HG03432 (cell line): ENCODE results near the gene ALG10.
"Not testable (repeated sequence)": the region's sequence is repeated elsewhere in the genome, so short reads cannot be mapped to it uniquely, and the experiment has no call there.

Experiments
- ATAC-seq: cut with Tn5 transposase; IDR thresholded peaks from one replicate; pipeline ENCODE4 v1.9.1; 2021; ENCODE audit warnings: mild to moderate bottlenecking, moderate library complexity; ENCODE audit not compliant: unreplicated experiment

Gene ALG10, protein sequence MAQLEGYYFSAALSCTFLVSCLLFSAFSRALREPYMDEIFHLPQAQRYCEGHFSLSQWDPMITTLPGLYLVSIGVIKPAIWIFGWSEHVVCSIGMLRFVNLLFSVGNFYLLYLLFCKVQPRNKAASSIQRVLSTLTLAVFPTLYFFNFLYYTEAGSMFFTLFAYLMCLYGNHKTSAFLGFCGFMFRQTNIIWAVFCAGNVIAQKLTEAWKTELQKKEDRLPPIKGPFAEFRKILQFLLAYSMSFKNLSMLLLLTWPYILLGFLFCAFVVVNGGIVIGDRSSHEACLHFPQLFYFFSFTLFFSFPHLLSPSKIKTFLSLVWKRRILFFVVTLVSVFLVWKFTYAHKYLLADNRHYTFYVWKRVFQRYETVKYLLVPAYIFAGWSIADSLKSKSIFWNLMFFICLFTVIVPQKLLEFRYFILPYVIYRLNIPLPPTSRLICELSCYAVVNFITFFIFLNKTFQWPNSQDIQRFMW

DNA sequence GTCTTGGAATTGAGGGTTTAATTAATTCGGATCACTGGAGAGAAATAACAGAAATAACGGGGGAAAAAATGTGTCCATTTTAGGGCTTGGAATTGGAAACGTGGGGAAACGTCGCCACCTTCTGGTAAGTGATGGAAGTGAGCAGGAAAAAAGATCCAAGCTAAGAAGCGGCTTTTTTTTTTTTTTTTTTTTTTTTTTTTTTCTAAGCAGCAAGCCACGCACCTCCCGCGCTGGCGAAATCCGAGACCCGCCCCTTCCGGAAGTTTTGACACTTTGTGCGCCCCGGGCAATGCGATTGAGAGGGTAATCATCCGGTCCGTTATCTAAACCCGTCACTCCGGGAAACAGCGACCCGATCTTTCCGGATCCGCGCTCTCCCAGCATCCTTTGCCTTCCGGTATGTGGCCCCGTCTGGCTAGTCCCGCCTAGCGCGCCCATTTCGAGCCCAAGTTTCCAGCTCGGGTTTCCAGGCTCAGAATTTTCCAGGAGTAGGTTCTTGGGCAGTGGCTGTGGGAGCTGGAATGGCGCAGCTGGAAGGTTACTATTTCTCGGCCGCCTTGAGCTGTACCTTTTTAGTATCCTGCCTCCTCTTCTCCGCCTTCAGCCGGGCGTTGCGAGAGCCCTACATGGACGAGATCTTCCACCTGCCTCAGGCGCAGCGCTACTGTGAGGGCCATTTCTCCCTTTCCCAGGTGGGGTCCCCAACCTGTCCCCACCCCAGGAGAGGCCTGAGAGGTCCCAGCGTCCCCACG is at the start of gene ALG10:
ALG10 (plus strand) TSS at position 418 of the 752 bp plus-strand sequence; CDS start at position 522, 104 bp downstream.
- ATAC-seq, result peak; percentile 100

DNA sequence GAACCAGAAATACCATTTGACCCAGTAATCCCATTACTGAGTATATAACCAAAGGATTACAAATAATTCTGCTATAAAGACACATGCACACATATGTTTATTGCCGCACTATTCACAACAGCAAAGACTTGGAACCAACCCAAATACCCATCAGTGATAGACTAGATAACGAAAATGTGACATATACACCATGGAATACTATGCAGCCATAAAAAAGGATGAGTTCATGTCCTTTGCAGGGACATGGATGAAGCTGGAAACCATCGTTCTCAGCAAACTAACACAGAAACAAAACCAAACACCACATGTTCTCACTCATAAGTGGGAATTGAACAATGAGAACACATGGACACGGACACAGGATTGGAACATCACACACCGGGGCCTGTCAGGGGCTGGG is 49.4 kb upstream of the ALG10 start:
- ATAC-seq, result not testable (repeated sequence)

DNA sequence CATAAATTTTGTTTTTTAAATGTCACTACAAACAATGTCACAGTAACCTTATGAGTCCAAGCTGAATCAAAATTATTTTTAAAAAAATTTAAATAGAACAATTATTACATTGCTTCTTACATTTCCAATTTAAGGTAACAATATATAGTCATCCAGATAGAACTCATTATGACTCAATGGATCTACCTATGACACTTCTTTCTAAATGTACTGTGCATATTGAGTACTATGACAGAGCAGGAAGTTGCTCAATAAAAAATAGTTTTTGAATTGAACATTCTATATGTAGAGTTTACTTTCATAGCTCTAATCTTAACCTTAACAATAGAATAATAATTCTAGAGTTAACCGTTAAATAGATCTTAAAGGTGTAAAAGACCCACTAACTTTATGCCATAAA is 44.4 kb upstream of the ALG10 start:
- no peak for ATAC-seq

DNA sequence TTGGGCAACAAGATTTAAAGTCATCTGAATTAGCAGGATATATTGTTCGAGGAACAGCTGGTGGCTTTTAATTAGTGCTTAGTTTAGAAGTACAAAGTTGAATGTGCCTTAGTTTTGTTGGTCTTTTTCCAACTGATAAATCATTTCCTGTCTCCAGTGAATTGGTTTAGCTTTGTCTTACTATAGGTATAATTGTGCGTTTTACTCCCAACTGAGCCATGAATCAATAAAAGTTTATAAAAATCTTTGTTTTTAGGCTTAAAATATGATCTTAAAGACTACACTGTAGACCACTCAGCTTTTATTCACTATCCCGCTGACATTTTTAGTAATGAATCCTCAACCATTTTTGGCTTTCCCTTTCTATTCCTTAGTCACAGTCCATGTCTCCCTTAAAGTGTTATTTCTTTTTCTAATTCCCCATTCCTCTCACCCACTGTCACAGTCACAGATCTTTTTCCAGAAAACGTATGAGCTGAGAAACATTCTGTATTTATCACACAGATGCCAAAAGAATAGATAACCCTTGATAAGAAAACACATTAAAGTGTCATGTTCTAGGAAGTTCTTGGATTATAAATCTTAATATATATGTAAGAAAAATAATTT is 34.0 kb upstream of the ALG10 start:
- ATAC-seq, result no peak

DNA sequence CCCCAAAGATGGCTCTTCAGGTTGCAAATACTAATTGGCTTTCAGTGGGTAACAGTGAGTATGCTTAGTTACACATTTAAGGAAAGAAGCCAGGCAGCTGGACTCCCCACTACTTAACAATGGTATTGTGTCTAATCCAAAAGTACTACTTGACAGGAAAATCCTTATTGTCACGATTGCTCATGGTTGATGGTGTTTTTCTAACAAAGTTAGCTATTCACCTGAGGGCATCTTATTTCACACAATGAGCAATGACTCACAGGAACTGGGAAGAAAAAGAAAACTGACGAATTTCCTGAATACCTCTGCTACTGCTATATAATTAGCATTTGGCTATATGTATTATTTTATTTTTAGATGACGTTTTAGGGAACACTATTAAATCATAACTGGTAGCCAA is 33.4 kb upstream of the ALG10 start:
- no peak for ATAC-seq

DNA sequence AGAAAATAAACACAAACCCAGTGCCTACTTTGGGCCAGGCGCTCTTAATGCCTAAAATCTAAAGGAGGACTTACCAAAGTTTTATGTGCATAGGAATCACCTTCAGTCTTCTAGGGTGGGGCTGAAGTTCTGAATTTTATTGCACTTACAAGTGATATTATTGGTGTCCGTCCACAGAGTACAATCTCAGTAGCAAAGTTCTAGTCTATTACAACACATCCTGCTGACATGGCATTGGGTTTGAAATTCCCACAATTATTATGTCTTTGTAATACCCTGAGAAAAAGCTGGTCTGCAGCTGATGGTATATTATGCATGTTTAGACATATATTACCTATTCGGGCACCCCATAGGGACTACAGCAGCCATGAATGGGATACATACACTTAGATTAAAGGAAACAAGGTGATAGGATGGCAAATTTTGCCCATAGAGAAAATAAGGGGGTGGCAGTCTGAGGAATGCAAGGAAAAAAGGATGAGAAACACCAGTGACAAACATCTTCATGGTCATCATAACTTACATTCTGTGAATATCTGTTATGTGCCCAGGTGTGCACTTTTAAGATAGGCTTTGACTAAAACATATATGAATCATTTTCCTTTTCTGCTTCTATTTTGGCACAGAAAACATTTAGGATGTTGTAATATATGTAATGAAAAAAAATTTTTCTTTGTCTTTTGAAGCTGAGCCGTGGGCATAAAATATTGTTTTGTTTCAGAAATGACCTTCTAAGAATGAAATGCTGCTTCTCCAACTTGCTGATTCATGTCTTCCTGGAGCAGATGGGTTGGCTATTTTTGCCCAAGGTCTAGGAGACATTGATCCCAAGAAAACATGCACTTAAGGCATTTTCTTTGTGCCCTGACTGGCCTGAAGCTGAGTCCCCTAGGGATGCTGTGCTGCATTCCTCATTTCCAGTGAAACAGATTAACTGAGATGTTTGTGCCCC is 27.2 kb upstream of the ALG10 start:
- no peak for ATAC-seq

DNA sequence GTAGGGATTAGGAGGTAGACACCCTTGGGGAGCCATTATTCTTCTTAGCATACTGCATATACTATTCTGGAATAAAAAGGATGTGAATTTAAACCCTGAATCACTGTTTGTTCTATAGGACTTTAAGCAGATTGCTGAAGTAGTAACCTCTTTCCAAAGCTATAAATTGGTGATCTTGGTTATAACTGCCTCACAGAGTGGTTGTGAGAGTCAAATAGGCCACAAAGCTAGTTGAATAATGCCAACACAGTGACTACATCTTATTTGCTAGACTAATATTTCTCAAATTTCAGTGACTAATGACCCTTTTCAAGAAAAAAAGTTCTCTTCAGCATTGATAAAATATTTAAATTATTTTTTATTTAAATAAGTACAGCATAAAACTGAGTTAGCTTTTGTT is 13.5 kb upstream of the ALG10 start:
- not testable (repeated sequence) for ATAC-seq

DNA sequence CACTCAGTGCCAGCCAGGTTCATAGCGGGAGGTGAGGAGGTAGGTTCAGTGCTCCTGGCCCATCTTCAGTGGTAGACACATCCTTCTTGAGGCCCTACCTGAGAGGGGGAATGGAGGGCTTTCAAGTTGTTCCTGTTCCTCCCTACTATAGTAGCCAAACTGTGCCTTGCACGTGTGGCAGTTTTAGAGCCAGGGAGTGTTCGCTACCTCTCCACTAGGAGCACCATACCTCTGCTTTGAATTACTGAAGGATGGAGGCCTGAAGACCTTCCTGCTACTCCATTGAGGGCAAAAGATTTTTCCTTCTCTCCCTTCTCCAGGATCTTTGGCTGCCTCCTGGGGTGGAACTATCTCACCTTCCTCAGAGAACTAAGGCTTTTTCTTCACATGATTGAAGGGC is 5.9 kb upstream of the ALG10 start:
- ATAC-seq, result no peak

DNA sequence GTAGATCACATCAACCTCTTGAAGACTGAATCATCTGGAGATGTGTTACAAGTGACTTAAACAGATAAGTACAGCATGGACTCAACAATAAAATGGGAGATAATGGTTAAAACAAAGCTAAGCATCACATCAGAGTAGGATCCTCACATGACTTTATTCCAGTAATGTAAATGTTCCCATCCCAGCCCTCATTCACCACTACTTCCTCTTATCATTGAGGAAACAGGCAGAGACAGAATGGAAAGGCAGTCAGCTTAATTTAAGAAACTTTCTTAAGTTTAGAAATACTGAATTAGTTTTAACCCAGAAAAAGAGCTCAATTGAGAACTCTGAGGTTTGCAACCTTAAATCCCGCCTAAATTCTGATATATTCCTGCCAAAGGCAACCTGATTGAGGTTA is 1.2 kb upstream of the ALG10 start:
- ATAC-seq, result no peak

DNA sequence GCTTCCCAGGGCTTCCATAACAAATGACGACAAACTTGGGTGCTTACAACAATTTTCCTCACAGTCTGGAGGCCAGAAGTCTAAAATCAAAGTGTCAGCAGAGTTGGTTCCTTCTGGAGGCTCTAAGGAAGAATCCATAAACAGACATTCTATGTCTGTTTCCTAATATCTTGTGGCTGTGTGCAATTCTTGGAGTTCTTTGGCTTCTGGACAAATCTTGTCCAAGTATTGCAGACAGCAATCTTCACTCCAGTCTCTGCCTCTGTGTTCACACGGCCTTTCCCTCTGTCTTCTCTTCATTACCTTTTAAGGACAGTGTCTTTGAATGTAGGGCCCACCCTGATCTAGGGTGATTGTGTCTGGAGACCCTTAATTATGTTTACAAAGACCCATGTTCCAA is 5.4 kb downstream of the ALG10 start:
- not testable (repeated sequence) for ATAC-seq

DNA sequence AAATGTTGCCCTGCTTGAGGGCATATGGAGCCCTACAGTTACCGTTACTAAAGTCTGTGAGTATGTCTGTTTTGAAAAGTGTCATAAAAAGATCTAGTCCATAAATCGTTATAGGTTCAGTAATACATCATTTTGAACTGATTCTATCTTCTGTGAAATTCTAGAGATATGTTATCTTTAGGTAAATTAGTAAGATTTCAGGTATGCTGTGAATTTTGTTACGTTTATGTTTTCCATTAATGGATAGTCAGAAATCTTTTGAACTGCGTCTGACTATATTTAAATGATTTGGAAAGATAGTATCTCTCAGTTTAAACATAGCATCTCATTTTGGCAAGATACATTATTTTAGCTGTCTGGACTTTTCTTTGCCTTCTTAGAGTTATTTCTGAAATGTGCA is 8.3 kb downstream of the ALG10 start:
- no peak for ATAC-seq

DNA sequence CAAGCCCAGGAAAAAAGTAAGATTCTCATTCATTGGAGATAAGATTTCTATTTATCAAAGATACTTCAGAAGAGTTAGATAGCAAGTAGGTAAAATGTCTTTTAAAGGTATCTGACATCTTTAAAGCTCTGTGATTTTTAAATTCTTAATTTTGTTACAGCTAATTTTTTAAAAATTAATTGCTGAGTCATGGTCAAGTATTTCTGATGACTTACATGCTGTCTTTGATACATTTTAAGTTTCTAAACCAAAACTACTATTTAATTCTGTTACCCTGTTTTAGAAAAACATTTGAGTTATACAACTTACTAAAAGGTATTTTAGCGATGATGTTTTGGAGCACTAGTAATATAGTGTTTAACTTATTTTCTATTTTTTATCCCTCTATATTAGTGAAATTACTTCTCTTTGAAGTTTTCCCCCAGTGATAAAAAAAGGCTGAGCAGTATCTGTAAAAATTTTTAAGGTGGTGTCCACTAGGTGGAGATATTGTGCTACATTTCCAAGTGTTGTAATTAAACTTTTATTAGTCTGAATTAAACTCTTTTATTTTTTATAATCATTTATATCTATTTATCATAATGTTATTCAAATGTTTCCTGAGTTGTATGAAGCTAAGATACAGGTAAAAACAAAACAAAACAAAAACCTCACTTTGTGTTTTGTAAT is 11.5 kb downstream of the ALG10 start:
- peak; percentile 49 for ATAC-seq

DNA sequence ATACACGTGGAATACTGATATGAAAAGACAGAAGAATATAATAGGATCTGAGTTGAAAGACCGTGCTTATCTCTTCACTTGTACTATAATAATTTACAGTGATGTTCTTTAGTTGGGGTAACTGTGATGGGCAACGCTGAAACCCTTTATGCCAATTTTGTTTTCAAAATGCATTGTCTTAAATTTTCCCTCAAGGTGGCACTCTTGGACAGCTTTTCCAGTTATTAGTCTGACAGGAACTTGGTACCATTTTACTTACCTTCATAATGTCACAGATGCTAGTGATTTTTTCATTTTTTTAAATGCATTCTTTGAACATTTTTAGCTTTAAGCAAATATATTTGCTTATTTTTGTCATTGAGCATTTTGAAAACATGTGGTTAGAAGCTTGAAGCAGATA is 16.1 kb downstream of the ALG10 start:
- ATAC-seq, result not testable (repeated sequence)

DNA sequence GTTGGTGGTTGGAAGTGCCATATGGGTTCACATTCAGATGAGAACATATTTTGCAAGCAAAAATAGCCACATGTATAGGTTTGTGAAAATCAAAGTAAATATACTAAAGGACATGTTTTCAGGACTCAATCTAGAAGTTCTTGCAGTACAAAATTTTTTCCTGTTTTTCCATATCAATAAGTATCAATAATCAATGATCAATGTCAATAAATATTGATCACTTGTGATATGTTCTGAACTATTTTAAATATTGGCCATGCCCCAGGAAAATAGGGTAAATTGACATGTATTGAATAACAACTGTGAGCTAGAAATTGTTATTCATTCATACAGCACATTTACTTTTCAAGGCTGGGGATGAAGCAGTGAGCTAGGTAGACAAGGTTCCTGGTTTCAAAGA is 24.3 kb downstream of the ALG10 start:
- no peak for ATAC-seq

DNA sequence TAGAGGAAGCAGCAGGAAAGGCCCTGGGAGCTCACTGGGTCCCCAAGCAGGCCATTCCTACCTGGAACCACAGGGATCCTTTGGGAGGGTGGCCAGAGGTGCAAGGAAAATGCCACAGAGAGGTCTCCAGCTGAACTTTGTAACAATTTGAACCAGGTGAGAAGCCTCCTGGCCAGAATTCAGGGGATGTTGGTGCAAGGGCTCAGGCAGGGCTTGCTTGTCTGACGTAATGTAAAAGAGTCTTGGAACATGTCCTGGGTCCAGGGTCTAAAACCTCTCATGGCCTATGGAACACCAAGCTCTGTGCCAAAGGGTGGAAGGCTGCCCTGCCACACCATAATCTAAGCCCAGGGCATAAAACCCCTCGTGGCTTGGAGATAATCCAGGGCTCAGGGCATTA is 25.6 kb downstream of the ALG10 start:
- ATAC-seq, result not testable (repeated sequence)

DNA sequence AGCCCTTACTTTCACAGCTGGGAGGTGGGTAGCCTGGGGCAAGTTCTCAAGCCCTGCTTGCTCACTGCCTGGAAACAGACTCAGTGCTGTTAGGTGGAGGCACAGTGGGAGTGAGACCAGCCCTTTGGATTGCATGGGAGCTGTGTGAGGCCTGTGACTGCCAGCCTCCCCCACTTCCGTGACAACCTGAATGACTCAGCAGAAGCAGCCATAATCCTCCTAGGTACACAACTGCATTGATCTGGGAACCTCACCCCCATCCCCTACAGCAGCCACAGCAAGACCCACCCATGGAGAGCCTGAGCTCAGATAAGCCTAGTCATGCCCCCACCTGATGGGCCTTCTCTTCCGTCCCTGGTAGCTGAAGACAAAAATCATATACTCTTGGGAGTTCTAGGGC is 26.4 kb downstream of the ALG10 start:
- ATAC-seq, result no peak

DNA sequence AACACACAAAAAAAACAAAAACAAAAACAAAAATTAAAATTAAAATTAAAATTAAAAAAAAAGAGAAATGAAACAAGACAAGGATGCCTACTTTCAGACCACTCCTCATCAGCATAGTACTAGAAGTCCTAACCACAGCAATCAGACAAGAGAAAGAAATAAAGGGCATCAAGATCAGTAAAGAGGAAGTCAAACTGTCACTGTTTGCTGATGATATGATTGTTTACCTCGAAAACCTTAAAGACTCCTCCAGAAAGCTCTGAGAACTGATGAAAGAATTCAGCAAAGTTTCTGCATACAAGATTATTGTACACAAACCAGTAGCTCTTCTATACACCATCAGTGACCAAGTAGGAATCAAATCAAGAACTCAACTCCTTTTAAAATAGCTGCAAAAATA is 29.2 kb downstream of the ALG10 start:
- no peak for ATAC-seq

DNA sequence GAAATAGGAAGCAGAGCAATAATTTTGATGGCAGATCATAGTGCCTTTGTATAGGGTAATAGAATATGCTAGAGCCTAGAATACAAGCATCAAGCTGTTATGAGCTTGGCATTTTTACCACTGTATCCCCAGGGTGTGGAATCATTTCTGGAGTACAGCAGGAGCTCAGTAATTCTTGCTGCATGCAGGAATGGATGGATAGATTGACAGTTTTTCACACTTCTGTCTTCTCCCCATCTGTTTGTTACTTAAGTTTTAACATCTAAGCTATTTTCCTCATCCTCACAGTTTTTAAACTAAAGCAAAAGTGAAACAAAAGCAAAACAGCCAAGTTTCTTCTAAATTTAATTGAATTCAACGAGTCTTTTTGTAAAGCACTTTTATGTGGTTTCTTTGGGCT is 32.6 kb downstream of the ALG10 start:
- ATAC-seq, result no peak
